SH-SY5Y (cell line): Measurements from ENCODE around the gene PPP6R1.

Experiments used
- GATA2 ChIP-seq: IDR thresholded peaks from 2 replicates; pipeline ENCODE4 v1.6.1; 2011; ENCODE audit warnings: mild to moderate bottlenecking, low read depth, low read length
- GATA3 ChIP-seq: IDR thresholded peaks from 2 replicates; pipeline ENCODE4 v1.6.1; 2011; ENCODE audit warnings: low read depth, mild to moderate bottlenecking, low read length, moderate library complexity

GRCh38 chr19:55277494-55277893 is 18.7 kb upstream of the PPP6R1 start:
- TF ChIP-seq GATA3 (no peak), GATA2 (no peak)
